ENCODE data around the gene LAMA5.

Gene LAMA5

GRCh38 chr20:62291251-62292066, 75.7 kb downstream of the LAMA5 start:
- in situ Hi-C loops (cut with HindIII; ENCODE audit: low sequenced_read_pairs): loop anchor here (10.0 kb wide), 3 partner anchors 87 to 253 kb away; partner anchors contain the start of gene RPS21

DNA sequence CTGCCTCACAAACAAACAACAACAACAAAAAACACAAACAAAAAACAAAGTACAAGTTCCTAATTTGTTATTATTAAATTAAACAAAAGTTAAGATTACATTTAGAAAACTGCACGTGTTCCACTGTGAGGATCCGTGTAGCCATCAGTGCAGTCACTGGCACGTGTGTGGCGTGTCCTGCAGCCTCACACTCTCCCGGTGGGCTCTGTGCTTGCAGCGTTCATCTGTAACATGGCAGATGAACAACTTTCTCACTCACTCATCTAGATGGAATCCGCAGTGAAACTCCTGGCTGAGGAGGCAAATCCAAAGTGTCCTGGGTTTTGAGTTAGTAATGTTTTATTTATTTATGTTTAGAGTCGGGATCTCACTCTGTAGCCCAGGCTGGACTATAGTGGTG, 77.2 kb downstream of the LAMA5 start:
- in situ Hi-C loops (cut with HindIII; ENCODE audit: low sequenced_read_pairs): loop anchor here (10.0 kb wide), 3 partner anchors 85 to 255 kb away; partner anchors contain the start of gene RPS21

DNA sequence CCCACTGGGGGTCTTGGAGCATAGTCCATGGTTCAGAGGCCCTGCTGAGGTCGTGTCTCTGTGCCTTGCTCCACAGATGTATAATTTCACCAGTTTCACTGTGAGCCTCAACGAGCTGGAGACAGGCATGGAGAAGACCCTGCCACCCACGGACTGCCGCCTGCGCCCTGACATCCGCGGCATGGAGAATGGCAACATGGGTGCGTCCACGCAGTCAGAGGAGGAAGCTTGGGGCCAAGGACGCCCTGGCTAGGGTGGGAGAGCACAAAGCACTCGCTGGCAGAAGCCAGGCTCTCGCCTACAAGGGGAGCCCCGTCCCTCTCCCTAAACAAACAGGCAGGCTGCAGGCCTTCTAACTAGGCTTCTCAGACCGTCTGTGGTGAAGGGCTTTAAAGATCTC, 78.0 kb downstream of the LAMA5 start:
- in situ Hi-C loops (cut with HindIII; ENCODE audit: low sequenced_read_pairs): no loop called here

GRCh38 chr20:62288535-62289105, 78.5 kb downstream of the LAMA5 start:
- in situ Hi-C loops (cut with HindIII; ENCODE audit: low sequenced_read_pairs): no loop called here

- in situ Hi-C loops (cut with HindIII; ENCODE audit: low sequenced_read_pairs): no loop called here
These were observed 79.2 kb downstream of the LAMA5 start for GRCh38 chr20:62287759-62288534.

DNA sequence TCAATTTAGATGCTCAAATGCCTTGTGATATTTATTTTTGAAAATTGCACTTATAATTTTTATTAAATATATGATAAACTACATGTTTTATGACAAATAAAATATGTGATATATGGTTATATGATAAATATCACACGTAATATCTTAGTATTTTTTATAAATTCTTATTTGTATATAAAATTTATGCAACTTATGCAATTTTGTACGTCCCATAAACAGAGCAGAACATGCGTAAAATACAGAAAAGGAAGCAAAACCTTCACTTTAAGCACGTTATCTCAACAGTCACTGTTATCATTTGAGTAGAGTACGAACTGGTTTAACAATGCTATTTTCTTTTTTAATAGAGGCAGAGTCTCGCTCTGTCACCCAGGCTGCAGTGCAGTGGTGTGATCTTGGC, 80.0 kb downstream of the LAMA5 start:
- in situ Hi-C loops (cut with HindIII; ENCODE audit: low sequenced_read_pairs): no loop called here

DNA sequence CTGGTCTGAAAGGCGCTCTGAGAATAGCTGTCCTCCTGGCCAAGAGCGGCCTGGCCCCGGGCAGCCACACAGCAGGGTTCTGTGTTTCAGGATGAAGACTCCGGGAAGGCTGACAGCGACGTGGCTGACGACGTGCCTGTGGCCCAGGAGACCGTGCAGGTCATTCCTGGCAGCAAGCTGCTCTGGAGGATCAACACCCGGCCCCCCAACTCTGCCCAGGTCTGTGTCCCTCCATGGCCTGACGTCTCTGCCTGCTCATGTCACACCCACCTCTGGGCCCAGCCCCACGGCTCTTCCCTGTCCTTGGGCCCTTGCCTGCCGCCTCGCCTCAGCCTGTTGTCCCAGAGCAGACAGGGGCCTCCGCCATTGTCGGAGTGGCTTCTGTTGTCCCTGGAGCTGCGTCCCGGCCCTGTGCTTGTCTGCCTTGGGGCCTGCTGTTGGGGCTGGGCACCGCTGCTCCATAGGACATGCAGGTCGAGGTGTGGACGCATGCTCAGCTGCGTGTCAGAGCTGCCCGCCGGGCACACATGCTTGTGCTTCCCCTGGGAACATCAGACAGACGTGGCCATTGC, 80.5 kb downstream of the LAMA5 start:
- in situ Hi-C loops (cut with HindIII; ENCODE audit: low sequenced_read_pairs): no loop called here

DNA sequence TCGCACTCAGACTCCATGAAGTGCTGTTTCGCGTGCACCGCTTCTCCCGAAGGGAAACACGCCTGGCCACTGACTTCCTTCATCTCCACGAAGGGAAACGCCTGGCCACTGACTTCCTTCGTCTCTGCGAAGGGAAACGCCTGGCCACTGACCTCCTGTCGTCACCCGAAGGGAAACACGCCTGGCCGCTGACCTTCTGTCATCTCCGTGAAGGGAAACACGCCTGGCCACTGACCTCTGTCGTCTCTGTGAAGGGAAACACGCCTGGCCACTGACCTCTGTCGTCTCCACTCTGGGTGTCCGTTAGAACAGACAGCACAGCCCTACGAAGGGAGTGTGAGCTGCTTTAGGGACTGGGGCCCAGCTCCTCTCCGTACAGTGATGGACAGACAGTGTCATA, 81.4 kb downstream of the LAMA5 start:
- in situ Hi-C loops (cut with HindIII; ENCODE audit: low sequenced_read_pairs): no loop called here

- in situ Hi-C loops (cut with HindIII; ENCODE audit: low sequenced_read_pairs): no loop called here
These were observed 82.0 kb downstream of the LAMA5 start for GRCh38 chr20:62285151-62285550.

DNA sequence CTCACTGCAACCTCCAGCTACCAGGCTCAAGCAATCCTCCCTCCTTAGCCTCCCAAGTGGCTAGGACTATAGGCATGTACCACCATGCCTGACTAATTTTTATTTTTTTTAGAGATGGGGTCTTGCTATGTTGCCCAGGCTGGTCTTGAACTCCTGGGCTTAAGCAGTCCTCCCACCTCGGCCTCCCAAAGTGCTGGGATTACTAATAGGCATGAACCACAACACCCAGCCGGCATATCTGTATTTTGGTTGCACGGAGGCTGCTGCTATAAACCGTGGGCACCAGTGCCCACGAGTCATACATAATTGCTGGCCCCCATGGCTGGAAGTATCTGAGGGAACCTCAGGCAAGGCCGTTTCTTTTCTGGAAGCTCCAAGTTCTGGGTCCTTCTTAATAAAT, 82.7 kb downstream of the LAMA5 start:
- in situ Hi-C loops (cut with HindIII; ENCODE audit: low sequenced_read_pairs): no loop called here

DNA sequence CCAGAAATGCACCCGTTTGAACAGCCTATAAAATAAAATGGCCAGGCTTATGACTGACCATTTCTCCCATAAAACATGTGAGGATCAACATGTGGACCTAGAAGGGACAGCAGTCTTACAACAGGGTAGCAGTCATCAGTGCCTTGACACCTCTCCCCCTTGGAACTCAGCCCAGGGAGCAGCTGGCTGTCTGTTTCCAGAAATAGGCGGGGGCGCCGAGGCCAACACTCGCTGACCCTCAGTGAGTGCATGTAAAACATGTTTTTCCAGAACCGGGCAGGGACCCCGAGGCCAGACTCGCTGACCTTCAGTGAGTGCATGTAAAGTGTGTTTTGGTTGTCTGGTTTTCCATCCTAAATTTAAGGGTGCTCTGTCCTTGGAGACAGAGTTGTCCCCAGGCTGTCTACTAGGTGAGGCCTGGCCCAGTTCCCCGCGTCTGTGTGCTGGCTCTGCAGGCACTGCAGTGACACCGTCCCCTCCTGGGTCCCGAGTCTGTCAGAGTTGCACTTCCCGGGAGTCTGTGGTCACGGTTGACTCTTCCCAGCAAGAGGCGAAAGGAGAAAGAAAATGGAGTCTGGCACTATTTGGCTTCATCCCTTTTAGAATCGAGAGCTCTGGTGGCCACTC, 84.1 kb downstream of the LAMA5 start:
- in situ Hi-C loops (cut with HindIII; ENCODE audit: low sequenced_read_pairs): no loop called here

DNA sequence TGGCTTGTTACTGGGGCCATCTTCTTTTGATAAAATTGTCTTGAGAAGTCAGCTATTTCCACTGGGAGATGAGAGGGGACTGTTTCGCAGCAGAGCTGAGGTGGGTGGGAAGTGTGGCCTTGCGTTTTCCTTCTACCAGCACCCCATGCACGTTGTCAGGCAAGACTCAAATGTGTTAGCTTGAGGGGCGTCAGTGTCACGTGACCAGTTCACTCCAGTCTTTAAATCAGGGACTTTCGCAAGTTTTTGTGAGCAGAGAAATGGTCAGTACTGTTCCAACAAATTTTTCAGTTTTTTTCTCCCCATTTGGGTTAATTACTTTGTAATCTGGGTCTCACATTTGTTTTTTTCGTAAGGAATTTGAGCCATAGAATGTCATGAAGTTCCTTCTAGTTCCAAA, 85.0 kb downstream of the LAMA5 start:
- in situ Hi-C loops (cut with HindIII; ENCODE audit: low sequenced_read_pairs): no loop called here

- in situ Hi-C loops (cut with HindIII; ENCODE audit: low sequenced_read_pairs): no loop called here
These were observed 85.8 kb downstream of the LAMA5 start for GRCh38 chr20:62281161-62281933.

DNA sequence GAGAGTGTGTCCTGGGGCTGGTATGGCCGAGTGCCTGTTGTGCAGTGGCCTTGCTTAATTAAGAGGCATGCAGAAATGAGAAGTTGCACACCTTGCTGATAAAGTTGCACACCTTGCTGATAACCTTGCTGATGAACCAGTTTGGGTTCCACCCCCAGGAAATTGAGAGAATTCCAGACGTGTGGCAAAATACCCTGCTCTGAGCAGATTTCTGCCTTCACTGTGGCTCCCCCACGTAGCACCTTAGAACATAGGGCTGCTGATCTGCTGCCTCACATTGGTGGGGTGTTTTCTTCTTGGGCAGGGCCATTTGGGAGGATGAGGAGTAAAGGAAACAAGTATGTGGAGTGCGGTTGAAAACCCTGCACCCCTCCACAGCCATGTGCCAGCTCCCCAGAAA, 86.8 kb downstream of the LAMA5 start:
- in situ Hi-C loops (cut with HindIII; ENCODE audit: low sequenced_read_pairs): no loop called here

DNA sequence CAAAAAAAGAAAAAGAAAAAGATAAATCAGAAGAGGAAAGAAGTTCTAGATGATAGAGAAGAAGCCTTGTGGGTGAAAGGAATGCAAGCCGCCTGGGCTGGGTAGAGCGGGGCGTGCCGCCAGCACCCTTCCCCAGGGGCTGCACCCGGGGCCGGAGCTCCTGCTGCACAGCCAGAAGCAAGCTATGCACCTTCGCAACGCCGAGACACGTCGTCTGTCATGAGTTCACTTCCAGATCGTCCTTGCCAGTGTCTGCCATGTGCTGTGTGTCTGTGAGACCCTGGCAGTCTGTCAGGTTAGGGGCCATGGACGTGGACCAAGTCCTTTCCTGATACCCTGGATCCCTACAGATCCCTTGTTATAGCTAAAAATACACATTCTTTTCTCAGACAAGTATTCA, 89.9 kb downstream of the LAMA5 start:
- in situ Hi-C loops (cut with HindIII; ENCODE audit: low sequenced_read_pairs): no loop called here

DNA sequence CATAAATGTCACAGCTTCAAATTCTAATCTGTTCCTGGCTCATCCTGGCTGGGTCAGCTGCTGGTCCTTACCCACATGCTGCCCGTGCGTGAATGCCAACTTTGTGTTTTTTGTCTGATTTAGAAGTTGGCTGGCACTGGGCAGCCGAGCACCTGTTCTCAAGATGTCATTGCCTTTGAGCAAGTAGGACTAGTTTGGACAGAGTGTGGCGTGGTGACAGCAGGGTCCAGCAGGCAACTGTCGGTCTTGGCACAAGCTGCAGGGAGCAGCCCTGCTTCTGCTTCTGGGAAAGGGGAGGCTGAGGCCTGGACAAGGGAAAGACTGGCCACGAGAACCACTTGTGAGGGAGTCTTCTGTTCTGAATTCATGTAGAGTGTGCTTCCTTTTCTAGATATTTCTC, 90.7 kb downstream of the LAMA5 start:
- in situ Hi-C loops (cut with HindIII; ENCODE audit: low sequenced_read_pairs): no loop called here

DNA sequence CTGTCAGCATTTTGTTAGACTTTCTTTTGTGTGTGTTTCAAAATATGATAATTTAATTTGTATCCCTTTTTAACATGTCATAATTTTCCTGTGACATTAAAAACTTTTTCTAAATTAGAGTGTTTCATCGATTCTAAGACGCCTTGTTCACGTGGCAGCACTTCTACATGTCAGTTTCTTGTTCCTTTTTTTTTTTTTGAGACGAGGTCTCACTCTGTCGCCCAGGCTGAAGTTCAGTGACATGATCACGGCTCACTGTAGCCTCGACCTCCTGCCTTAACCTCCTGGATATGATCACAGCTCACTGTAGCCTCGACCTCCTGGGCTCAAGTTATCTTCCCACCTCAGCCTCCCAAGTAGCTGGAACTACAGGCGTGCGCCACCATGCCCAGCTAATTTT, 91.9 kb downstream of the LAMA5 start:
- in situ Hi-C loops (cut with HindIII; ENCODE audit: low sequenced_read_pairs): no loop called here

GRCh38 chr20:62274332-62274950, 92.7 kb downstream of the LAMA5 start:
- in situ Hi-C loops (cut with HindIII; ENCODE audit: low sequenced_read_pairs): no loop called here

DNA sequence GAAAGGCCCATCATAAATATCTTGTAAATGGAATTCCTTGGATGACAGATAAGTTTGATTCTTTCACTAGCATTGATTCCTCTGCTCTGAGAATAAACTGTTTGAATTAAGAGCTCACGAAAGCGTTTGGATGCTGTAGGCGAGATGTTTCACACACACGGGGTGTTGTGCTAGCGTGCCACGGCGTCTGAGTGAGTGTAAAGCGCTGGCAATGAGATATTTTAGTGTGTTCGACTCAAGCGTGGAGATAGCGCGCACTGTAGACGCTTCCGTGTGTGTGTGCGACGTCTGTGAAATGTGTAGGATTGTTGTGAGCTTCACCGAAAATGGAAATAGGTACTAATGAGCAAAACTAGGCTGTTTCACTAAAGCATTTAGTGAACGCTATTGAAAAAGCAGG, 93.7 kb downstream of the LAMA5 start:
- in situ Hi-C loops (cut with HindIII; ENCODE audit: low sequenced_read_pairs): no loop called here

- in situ Hi-C loops (cut with HindIII; ENCODE audit: low sequenced_read_pairs): no loop called here
These were observed 94.9 kb downstream of the LAMA5 start for GRCh38 chr20:62272200-62272599.
